Measurements from ENCODE around the gene CEP112.

- no peak for TF ChIP-seq CTCF (IDR thresholded peaks at IDR 0.05)
- TF ChIP-seq POLR2A (IDR thresholded peaks at IDR 0.05), result no peak
- TF ChIP-seq EP300 (IDR thresholded peaks at IDR 0.05; ENCODE audit: low read depth), result no peak
Measured at GRCh38 chr17:65750631-65751115, 441.3 kb downstream of the CEP112 start.
